Inflammatory macrophage treated with lipopolysaccharide for 1 hour (primary cell): ENCODE measurements around the gene FTO.

Source experiments
- DNase-seq, 2 donors: peaks; one replicate each; pipeline ENCODE4 v3.0.0-alpha.2; 2020 to 2022

The FTO gene

DNA sequence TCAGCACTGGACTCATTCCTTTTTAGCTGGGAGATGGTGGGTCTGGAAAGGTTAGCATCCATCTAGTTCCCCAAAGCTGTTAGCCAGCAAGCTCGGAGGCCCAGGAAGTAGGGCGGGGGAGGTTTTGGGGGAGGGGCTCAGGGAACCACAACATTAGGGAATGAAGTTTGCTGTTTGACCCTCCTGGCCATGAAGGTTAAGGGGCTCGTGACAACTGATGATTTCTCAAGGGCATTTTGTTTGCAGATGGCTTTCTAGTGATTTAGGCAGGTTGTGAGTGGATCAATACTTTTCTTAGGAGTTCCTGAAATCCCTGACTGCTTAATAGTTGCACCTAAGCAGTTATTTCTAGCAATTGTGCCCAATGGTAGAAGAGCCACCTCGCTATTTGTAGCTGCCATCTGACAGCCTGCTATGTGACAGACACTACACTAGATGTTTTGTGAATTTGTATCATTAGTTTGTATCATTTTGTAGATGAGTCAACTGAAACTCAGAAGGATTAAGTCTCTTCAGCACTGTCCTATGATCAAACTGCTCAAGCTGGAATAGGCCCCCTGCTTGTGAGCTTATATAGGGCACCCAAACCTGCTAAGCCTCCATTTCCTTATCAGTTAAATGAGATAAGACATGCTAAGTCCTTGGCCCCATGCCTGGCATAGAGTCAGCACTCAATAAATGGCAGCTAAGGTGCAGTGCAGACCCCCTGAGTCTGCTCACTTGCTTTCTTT lies 436.3 kb downstream of the FTO start:
- DNase-seq = no peak

GRCh38 chr16:54140788-54141136 lies 436.8 kb downstream of the FTO start:
- no peak for DNase-seq

DNA sequence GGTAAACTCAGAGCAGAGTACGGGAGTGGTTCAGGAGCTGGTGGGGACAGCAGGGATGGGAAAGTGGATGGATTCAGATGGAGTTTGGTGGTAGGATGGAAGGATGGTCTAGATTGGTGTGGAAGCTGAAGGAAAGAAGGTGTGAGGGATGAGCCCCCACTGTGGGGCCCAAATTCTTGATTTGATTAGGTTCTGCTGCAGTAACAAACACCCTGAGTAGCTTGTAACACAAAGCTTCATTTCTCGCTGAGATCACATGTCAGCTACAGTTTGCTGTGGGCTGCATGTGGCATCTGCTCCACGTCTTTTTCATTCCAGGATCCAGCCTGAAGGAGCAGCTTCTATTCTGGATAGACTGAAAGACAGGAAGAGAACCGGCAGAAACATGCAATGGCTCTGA lies 438.8 kb downstream of the FTO start:
- no peak for DNase-seq

DNA sequence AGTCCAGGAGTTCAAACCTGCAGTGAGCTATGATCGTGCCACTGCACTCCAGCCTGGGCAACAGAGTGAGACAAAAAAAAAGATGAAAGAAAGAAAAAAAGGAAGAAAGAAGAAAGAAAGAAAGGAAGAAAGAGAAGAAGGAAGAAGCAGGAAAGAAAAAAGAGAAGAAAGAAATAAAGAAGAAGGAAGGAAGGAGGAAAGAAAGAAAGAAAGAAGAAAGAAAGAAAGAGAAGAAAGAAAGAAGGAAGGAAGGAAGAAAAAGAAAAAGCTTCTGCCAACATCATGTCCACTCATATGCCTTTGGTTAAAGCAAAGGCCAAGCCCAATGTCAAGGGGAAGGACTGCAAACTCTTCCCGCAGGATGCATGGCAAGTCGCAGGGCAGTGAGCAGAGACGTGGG lies 439.5 kb downstream of the FTO start:
- DNase-seq = no peak

GRCh38 chr16:54143934-54144571 lies 440.1 kb downstream of the FTO start:
- no peak for DNase-seq

- no peak for DNase-seq
Measured at GRCh38 chr16:54144572-54144947, 440.6 kb downstream of the FTO start.

GRCh38 chr16:54145881-54146280 lies 441.9 kb downstream of the FTO start:
- DNase-seq = no peak

DNA sequence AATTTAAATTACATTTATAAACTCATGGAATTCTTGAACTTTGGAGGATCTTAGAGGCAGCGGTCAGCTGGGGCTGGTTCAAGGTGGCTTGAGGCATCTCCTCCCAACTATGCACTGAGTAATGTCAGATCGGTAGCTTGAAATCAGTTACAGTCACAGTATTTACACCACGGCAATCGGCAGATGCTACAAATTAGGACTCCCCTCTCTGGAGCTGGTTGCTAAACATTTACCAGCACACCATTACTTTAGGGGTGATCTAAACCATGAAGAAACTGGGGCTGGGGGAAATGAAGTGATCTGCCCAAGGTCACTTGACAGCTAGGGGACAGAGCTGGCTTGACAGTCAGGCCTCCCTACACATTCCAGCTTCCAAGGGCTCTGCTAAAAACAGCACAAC lies 445.0 kb downstream of the FTO start:
- no peak for DNase-seq

DNA sequence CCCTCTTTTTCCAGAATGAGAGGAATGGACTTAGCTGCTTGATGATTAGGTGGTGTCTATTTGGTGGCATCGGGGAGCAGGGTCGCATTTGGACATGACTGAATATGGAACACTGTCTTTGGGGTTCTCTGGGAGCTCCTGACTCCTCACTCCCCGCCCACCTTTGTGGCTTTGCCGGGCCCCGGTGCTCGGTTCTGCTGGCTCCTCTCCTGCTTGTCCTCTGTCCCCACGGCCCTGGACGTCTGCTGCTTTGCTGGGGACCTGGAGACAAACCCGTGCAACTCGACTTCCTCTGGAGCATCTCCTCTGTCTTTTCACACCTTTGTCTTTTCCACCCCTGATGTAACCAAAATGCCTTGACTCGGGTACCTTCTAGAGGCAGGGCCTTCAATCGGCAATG lies 446.9 kb downstream of the FTO start:
- DNase-seq = no peak

DNA sequence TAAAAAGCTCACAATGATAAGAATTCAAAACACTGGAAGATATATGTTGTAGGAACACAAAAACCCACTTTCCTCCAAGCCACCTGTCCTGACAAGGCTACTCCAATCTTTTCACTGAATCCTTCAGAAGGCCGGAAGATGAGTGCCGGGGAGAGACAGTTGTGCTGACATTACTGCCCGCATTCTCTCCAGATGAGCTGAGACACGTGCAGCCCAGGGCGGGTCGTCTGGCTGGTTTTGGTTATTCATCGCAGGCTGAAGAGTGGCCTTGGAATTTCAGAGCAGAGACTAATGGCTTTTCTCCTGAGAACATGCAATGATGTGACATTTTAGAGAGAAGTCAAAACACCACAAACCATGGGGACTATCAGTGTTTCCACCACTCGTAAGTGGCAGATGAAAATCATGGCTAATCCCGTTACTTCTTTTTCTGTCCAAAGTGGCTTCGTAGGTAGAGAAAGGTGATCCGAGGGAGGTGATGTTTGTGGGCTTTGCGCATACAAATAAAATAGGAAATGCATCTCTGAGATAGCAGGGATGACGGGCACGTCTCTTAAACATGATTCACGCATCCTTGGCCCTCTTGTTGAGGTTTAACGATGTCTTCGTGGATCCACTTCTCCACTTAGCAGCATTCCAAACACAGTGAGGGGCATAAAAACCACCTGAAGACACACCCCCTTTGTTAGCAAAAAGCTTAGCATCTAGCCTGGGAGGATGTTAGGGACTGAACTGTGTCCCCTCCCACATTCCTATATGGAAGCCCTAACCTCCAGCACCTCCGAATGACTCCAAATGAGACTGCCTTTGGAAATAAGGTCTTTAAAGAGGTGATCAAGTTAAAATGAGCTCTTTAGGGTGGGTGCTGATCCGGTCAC lies 448.6 kb downstream of the FTO start:
- no peak for DNase-seq

DNA sequence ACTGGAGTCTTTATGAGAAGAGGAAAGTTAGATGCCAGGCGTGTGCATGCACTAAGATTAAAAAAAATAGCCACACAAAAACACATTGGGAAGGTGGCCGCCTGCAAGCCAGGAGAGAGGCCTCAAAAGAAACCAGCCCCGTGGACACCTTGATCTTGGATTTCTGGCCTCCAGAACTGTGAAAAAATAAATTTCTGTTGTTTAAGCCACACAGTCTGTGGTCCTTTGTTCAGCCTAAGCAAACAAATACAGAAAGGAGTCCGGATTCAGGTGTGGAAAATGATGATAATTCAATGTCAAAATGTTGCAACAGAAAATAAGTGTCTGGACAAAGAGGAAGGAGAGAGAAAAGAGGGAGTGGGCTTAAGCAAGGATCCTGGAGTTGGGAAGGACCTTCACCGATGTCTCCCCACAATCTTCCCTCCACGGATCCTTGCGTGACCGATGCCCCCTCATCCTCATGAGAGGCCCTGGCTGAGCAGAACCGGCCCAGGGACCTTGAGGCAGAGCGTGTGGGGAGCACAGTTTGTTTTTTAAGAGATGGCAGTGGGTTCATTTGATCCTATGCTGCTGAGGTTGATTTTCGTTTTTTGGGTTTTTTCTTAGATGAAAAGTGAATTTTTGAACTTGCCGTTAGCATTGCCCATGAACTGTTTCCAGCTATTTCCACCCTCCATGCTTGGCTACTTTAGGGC lies 449.4 kb downstream of the FTO start:
- DNase-seq = no peak

GRCh38 chr16:54156349-54156748 lies 452.4 kb downstream of the FTO start:
- no peak for DNase-seq

DNA sequence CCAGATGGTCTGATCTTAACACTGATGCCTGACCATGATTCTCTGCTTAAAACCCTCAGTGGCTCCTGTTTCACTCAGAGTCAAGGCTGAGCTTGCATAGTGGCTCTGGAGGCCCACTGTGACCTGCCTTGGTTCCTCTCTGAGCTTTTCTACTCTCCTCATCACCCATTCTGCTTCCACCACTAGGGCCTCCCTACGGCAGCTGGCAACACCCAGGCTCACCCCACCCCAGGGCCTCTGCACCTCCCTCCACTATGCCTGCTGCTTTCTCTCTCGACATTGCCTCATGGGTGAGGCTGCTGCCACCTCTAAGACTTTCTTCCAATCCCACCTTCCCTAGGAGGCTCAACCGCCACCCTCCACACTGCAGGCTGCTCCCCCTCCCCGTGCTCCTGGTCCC lies 455.0 kb downstream of the FTO start:
- no peak for DNase-seq

GRCh38 chr16:54159490-54160080 lies 455.6 kb downstream of the FTO start:
- DNase-seq = no peak

- no peak for DNase-seq
Measured at GRCh38 chr16:54160252-54160860, 456.4 kb downstream of the FTO start.

DNA sequence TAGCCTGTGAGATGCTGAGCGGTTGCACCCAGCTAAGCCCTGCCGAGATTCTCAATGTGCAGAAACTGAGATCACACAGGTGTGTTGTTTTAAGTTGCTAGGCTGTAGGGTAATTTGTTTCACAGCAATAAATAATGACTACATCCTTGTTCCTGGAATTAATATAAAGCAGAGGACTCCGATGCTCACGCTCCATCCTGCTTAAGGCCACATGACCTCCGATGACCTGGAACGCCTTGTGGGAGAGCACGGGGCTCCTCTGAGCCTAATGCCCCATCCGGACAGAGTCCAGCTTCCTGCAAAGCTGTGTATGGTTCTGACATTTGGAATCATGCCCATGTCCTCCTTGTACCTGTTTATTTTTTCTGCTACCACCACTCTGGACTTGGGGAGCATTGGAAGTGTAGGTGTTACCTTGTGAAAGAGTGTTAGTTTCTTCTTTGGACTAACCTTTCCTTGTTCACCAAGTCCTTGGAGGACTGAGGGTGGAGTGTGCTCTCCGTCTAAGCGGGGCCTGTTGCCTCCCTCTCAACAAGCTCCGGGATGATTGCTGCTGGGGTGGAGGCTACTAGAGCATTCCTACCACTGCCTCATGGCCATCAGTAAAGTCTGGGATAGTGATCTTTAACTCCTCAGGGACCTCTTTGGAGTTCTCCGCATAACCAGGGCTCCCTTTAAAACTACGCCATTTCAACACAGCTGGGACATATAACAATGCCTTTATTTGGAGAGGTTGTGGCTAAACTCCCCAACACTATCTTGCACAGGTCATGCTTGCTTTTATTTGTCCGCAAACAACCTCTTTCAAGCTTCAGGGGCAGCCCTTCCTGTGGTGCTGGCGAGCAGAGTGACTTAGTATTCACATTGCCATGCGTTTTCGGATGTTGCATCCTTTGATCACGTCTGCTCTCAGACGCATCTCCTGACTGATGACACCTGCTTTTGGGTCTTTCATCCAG lies 457.3 kb downstream of the FTO start:
- DNase-seq = no peak

- no peak for DNase-seq
Measured at GRCh38 chr16:54163197-54163843, 459.4 kb downstream of the FTO start.

DNA sequence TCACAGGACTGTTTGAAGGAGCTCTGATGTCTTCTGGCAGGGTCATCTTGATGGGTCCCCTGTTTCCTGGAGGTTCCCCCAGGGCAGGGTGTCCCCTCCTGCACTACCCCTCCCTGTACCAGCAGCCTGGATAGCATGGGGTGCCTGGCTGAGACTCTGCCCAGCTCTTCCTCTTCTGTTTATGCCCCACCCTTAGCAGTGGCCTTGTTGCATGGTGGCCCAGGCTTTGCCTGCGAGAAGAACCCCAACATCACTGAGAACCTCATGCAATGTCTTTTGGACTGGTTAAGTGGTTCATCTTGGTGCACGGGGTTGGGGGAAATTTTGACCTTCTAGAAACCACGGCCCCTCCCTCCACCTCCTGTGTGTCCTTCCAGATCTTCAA lies 460.8 kb downstream of the FTO start:
- DNase-seq = no peak

- DNase-seq = no peak
Measured at GRCh38 chr16:54165174-54165911, 461.4 kb downstream of the FTO start.
